ENCODE measurements around the gene WDR4.
"Not testable (repeated sequence)": the region's sequence is repeated elsewhere in the genome, so short reads cannot be mapped to it uniquely, and the experiment has no call there.

DNA sequence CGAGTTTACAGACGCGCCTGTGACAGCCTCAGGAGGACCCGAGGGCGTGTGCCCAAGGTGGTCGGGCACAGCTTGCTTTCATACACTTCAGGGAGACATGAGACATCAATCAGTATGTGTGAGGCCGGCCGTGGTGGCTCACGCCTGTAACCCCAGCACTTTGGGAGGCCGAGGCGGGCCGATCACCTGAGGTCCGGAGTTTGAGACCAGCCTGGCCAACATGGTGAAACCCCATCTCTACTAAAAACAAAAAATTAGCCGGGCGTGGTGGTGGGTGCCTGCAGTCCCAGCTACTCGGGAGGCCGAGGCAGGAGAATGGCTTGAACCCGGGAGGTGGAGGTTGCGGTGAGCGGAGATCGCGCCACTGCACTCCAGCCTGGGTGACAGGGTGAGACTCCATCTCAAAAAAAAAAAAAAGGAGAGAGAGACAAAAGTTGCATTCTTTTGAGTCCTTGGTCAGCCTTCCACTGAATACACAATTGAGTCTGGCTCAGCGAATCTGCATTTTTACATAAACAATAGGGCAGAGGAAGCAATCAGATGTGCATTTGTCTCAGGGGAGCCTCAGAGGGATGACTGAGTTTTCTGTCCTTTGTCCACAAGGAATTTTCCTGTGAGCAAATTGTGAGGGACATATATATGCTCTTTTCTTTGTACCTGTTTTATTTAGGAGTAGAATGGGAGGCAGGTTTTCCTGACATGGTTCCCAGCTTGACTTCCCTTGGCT is 48.3 kb upstream of the WDR4 start:
- not testable (repeated sequence) for TF ChIP-seq ZNF507 (tag; conservative IDR thresholded peaks at IDR 0.05); KHSRP (IDR thresholded peaks at IDR 0.05)
